ENCODE data around the gene RALGPS2. TPM values are rescaled to one million over a fixed set of nuclear protein-coding genes. Genes with fewer than 3 reads are reported as not detected.

Gene RALGPS2
- total RNA-seq, 1 experiment from 2014 or later: 12.7 TPM

- no peaks in the 10 kb centered on the region for H3K27me3 ChIP-seq (replicated peaks; ENCODE audit: insufficient read depth, low read depth, low read length, poor library complexity)
- DNase-seq (ENCODE audit: low spot score): no peak
- no peaks in the 10 kb centered on the region for H3K36me3 ChIP-seq (ENCODE audit: insufficient read depth, low read length, poor library complexity, severe bottlenecking)
- intact Hi-C loops (cut with micrococcal nuclease; ENCODE audit: unreplicated experiment): no loop called here
- no peaks in the 10 kb centered on the region for H3K9me3 ChIP-seq (ENCODE audit: low read depth, low read length, poor library complexity, severe bottlenecking)
- no peak overlapping the region for H3K27ac ChIP-seq (ENCODE audit: low read depth, low read length, poor library complexity, severe bottlenecking)
- BruUV-seq (replicated peaks): no TSS peak
- ChIA-PET POLR2A (ENCODE audit: low non-redundant PET) (interaction anchor here (0.7 kb wide), 1 partner anchor 41 kb away, joined by 3 read pairs; no protein-coding TSS in a partner anchor), CTCF (no interaction called here)
- no peak overlapping the region for H3K4me3 ChIP-seq (ENCODE audit: low read depth, low read length, poor library complexity, severe bottlenecking)
- no peaks in the 10 kb centered on the region for H3K4me1 ChIP-seq (ENCODE audit: insufficient read depth, low read length, poor library complexity, severe bottlenecking)
- no peak for TF ChIP-seq EZH2 (IDR thresholded peaks at IDR 0.05; ENCODE audit: borderline replicate concordance, low read depth, low read length, poor library complexity, severe bottlenecking)
- no peak for TF ChIP-seq CTCF (conservative IDR thresholded peaks at IDR 0.05; ENCODE audit: low read depth, low read length)
These were observed 196.5 kb downstream of the RALGPS2 start for GRCh38 chr1:178921499-178921898.

- H3K36me3 ChIP-seq (ENCODE audit: insufficient read depth, low read length, poor library complexity, severe bottlenecking): no peaks in the 10 kb centered on the region
- H3K27me3 ChIP-seq (replicated peaks; ENCODE audit: insufficient read depth, low read depth, low read length, poor library complexity): no peaks in the 10 kb centered on the region
- H3K27ac ChIP-seq (ENCODE audit: low read depth, low read length, poor library complexity, severe bottlenecking): no peak overlapping the region
- H3K9me3 ChIP-seq (ENCODE audit: low read depth, low read length, poor library complexity, severe bottlenecking): no peaks in the 10 kb centered on the region
- H3K4me1 ChIP-seq (ENCODE audit: insufficient read depth, low read length, poor library complexity, severe bottlenecking): no peaks in the 10 kb centered on the region
- no peak for DNase-seq (ENCODE audit: low spot score)
- CTCF ChIA-PET: no interaction called here
- POLR2A ChIA-PET (ENCODE audit: low non-redundant PET): no interaction called here
- H3K4me3 ChIP-seq (ENCODE audit: low read depth, low read length, poor library complexity, severe bottlenecking): no peak overlapping the region
- intact Hi-C loops (cut with micrococcal nuclease; ENCODE audit: unreplicated experiment): no loop called here
- no peak for TF ChIP-seq EZH2 (IDR thresholded peaks at IDR 0.05; ENCODE audit: borderline replicate concordance, low read depth, low read length, poor library complexity, severe bottlenecking)
- no peak for TF ChIP-seq CTCF (conservative IDR thresholded peaks at IDR 0.05; ENCODE audit: low read depth, low read length)
- no TSS peak for BruUV-seq (replicated peaks)
These were observed 198.5 kb downstream of the RALGPS2 start for GRCh38 chr1:178923512-178923911.

GRCh38 chr1:178926046-178926445, 201.0 kb downstream of the RALGPS2 start:
- H3K4me1 ChIP-seq (ENCODE audit: insufficient read depth, low read length, poor library complexity, severe bottlenecking): no peaks in the 10 kb centered on the region
- H3K27ac ChIP-seq (ENCODE audit: low read depth, low read length, poor library complexity, severe bottlenecking): no peak overlapping the region
- ChIA-PET CTCF (no interaction called here), POLR2A (ENCODE audit: low non-redundant PET) (no interaction called here)
- H3K4me3 ChIP-seq (ENCODE audit: low read depth, low read length, poor library complexity, severe bottlenecking): no peak overlapping the region
- no peak for DNase-seq (ENCODE audit: low spot score)
- no peaks in the 10 kb centered on the region for H3K9me3 ChIP-seq (ENCODE audit: low read depth, low read length, poor library complexity, severe bottlenecking)
- intact Hi-C loops (cut with micrococcal nuclease; ENCODE audit: unreplicated experiment): no loop called here
- H3K36me3 ChIP-seq (ENCODE audit: insufficient read depth, low read length, poor library complexity, severe bottlenecking): no peaks in the 10 kb centered on the region
- no TSS peak for BruUV-seq (replicated peaks)
- TF ChIP-seq CTCF (conservative IDR thresholded peaks at IDR 0.05; ENCODE audit: low read depth, low read length) (no peak), EZH2 (IDR thresholded peaks at IDR 0.05; ENCODE audit: borderline replicate concordance, low read depth, low read length, poor library complexity, severe bottlenecking) (no peak)
- H3K27me3 ChIP-seq (replicated peaks; ENCODE audit: insufficient read depth, low read depth, low read length, poor library complexity): no peaks in the 10 kb centered on the region

Data from A673 (cell line).